Small intestine (tissue), 16 donors: ENCODE measurements around the gene NABP2. TPM values are rescaled to one million over a fixed set of nuclear protein-coding genes. Genes with fewer than 3 reads are reported as not detected.

ENCODE experiments used
- DNase-seq, 2 donors: peaks; one replicate each; pipeline versions ENCODE4 v3.0.0 to v3.0.0-alpha.2; 2013
- FAIRE-seq: peaks from 2 replicates; lab custom pipeline; 2012; peaks lifted over from hg19 to GRCh38; lab: Jason Lieb, UNC
- H3K27ac ChIP-seq, 3 donors: one replicate each; pipeline ENCODE4 v1.5.1; 2013; ENCODE audit warnings: low read length in 2 of 3, mild to moderate bottlenecking in 2 of 3, control low read depth in 1 of 3, inconsistent platforms in 1 of 3, low read depth in 1 of 3, moderate library complexity in 1 of 3
- H3K27me3 ChIP-seq, 3 donors: one replicate each; pipeline ENCODE4 v1.6.1; 2013; ENCODE audit warnings: low read length in 3 of 3, inconsistent platforms in 1 of 3; ENCODE audit not compliant: control insufficient read depth in 3 of 3, insufficient read depth in 3 of 3
- H3K36me3 ChIP-seq, 3 donors: one replicate each; pipeline ENCODE4 v1.6.1; 2013; ENCODE audit warnings: low read length in 3 of 3, inconsistent platforms in 1 of 3, low read depth in 1 of 3, mild to moderate bottlenecking in 1 of 3, moderate library complexity in 1 of 3; ENCODE audit not compliant: control insufficient read depth in 3 of 3, insufficient read depth in 2 of 3
- H3K4me1 ChIP-seq, 3 donors: one replicate each; pipeline ENCODE4 v1.6.1; 2013; ENCODE audit warnings: low read length in 2 of 3, inconsistent platforms in 1 of 3, low read depth in 1 of 3, mild to moderate bottlenecking in 1 of 3, moderate library complexity in 1 of 3; ENCODE audit not compliant: control insufficient read depth in 3 of 3, insufficient read depth in 2 of 3
- H3K4me3 ChIP-seq, 3 donors: one replicate each; pipeline ENCODE4 v1.5.1; 2013; ENCODE audit warnings: low read length in 3 of 3, control low read depth in 1 of 3, inconsistent platforms in 1 of 3, low read depth in 1 of 3, mild to moderate bottlenecking in 1 of 3, moderate library complexity in 1 of 3
- H3K9me3 ChIP-seq, 2 donors: one replicate each; pipeline ENCODE4 v1.6.1; 2013; ENCODE audit warnings: low read depth in 1 of 2, low read length in 1 of 2; ENCODE audit not compliant: control insufficient read depth in 2 of 2, insufficient read depth in 1 of 2
- WGBS, 3 donors: extraction: QIAGEN DNeasy Blood & Tissue Kit; methylation state at CpG; one replicate each; pipeline ENCODE4 v1.1.7; 2013; 5-methylcytosine and 5-hydroxymethylcytosine counted together
- long read RNA-seq, 10 donors: transcript quantifications; one replicate each; lab custom pipeline, GENCODE V29; 2026
- polyA plus RNA-seq, 4 donors: library from polyadenylated mRNA; stranded (reverse) in 3 of 4; unstranded in 1 of 4; fragments of 200-250 nt in 3 of 4; fragments of 120-200 nt in 1 of 4; gene quantifications; one replicate each; pipeline versions ENCODE4 v1.2.1 to v1.2.3, GENCODE V29; 2013
- donor health status: healthy with polysubstance abuse.
- donor health status: control.
- donor health status: control.
- donor health status: Bipolar disorder and iron deficiency.
- donor health status: healthy.

The NABP2 gene
- 10 to 100 TPM; 28.7 to 47.4 (median 34.5) TPM for polyA plus RNA-seq
- long read RNA-seq, donor 1, transcript NABP2-206 (4 exons, 1,031 nt): minor isoform, 5 of 59 reads
- long read RNA-seq, donor 1, transcript NABP2-203 (6 exons, 1,775 nt): minor isoform, 10 of 59 reads
- long read RNA-seq, donor 1, transcript NABP2-201 (7 exons, 1,417 nt): major isoform, 18 of 59 reads
- long read RNA-seq, donor 1, partial matches to known transcripts: 24 of 59 reads
- long read RNA-seq, donor 1, other reads (novel, unspliced or antisense): 0 of 59 reads
- long read RNA-seq, donor 2, transcript NABP2-201 (7 exons, 1,417 nt): major isoform, 6 of 6 reads
- long read RNA-seq, donor 2, partial matches to known transcripts: 0 of 6 reads
- long read RNA-seq, donor 2, other reads (novel, unspliced or antisense): 0 of 6 reads
- long read RNA-seq, donor 3, transcript NABP2-201 (7 exons, 1,417 nt): major isoform, 7 of 20 reads
- long read RNA-seq, donor 3, partial matches to known transcripts: 7 of 20 reads
- long read RNA-seq, donor 3, other reads (novel, unspliced or antisense): 0 of 20 reads
- long read RNA-seq, donor 4: 0 reads
- long read RNA-seq, donor 5, transcript NABP2-201 (7 exons, 1,417 nt): major isoform, 5 of 11 reads
- long read RNA-seq, donor 5, partial matches to known transcripts: 0 of 11 reads
- long read RNA-seq, donor 5, other reads (novel, unspliced or antisense): 0 of 11 reads
- long read RNA-seq, donor 6, transcript NABP2-201 (7 exons, 1,417 nt): major isoform, 11 of 14 reads
- long read RNA-seq, donor 6, partial matches to known transcripts: 0 of 14 reads
- long read RNA-seq, donor 6, other reads (novel, unspliced or antisense): 0 of 14 reads
- long read RNA-seq, donor 7: 0 reads
- long read RNA-seq, donor 8, partial matches to known transcripts: 0 of 4 reads
- long read RNA-seq, donor 8, other reads (novel, unspliced or antisense): 0 of 4 reads
- long read RNA-seq, donor 9, partial matches to known transcripts: 0 of 3 reads
- long read RNA-seq, donor 9, other reads (novel, unspliced or antisense): 0 of 3 reads
- long read RNA-seq, donor 10, transcript NABP2-201 (7 exons, 1,417 nt): major isoform, 7 of 12 reads
- long read RNA-seq, donor 10, partial matches to known transcripts: 0 of 12 reads
- long read RNA-seq, donor 10, other reads (novel, unspliced or antisense): 0 of 12 reads

DNA sequence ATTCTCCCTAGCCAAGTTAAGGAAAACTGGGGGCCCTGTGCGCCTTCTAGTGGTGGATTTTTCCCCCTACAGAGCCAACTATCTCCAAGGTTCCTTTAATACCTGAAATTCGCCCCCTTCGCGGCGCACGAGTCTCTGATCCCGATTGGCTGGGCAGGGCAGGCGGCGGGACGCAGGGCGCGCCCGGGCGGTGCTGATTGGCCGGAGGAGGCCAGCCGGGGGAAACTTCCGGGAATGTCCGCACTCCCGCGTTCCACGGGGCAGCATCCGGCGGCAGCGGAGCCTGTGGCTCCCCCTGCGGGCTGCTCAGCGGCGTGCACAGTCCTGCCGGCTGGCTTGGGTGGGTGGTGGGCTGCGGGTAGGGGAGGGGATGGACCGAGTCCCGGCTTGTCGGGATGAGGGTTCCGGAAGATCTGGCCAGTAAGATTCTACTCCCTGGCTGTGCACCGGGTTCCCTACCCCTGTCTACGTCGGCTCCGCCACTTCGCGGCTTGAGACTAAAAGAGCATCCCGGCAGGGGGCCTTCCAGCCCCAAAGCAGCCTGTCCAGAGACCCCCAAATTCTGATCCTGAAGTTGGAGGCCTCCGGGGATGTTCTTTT lies at the start of gene NABP2:
TSS of gene NABP2 (plus strand) at position 241 of the 600 bp plus-strand sequence. CDS start 515 bp downstream, outside the sequence.
- no peak for FAIRE-seq
- WGBS, 3 donors: 0 to 1% (median 1%) methylated on average over 40 to 41 of the region's 41 CpGs

DNA sequence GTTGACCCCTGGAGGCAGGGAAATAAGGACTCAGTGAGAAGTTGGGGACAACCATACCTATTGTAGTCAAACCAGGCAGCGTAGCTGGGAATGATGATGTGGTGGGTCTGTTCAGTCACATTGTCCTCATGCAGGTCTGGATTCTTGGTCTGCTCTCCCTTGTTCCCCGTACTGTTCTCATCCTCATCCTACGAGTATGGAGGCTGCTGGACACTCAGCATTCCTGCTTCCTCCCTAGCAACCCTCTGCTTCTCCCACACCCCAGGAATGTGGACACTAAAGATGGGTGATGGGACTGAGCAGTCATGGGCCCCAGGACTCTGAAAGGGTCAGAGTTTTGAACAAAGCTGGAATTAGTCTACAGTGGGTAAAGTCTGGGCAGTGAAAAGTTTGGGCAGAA lies 45.8 kb upstream of the NABP2 start:
- peaks cover 36 to 76% (median 40%) of the 10 kb centered on the region in 3 donors for H3K36me3 ChIP-seq
- DNase-seq (no peak), FAIRE-seq (no peak)
- H3K27me3 ChIP-seq: no peaks in the 10 kb centered on the region
- H3K4me3 ChIP-seq: no peak overlapping the region
- 88 to 98% (median 93%) methylated on average over 3 of the region's 3 CpGs for WGBS, 3 donors
- H3K27ac ChIP-seq: no peak overlapping the region
- H3K4me1 ChIP-seq: no peaks in the 10 kb centered on the region
- H3K9me3 ChIP-seq: no peaks in the 10 kb centered on the region

More for the DNA sequence above, at the start of gene NABP2:
- DNase-seq: peak; percentile 99
- H3K27me3 ChIP-seq: no peaks in the 10 kb centered on the region
- peaks cover 3 to 43% (median 7%) of the 10 kb centered on the region in 3 donors for H3K4me1 ChIP-seq
- peak within 1 kb of the TSS; percentile 16 to 97 (median 80) for H3K27ac ChIP-seq
- no peaks in the 10 kb centered on the region for H3K9me3 ChIP-seq
- H3K4me3 ChIP-seq: peak within 1 kb of the TSS; percentile 45 to 74 (median 60)
- H3K36me3 ChIP-seq: peaks cover 0 to 21% (median 3%) of the 10 kb centered on the region in 3 donors

DNA sequence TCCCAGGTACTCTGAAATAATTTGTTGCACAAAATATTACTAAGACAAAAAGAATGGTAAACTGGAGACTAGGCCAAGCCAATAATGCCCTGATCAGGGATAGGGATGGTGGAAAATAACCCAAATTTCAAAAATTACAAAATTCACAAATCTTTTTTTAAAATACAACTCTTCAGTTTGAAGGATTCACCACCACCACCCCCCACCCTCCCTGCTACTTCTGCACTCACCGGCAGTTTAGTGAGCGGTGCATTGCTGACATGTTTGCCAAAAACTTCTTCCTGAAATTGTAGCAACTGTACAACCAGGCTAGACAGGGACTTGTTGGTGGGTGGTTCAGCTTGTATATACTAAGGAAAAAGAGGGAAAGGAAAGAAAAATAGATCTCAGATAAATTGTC lies 37.2 kb upstream of the NABP2 start:
- FAIRE-seq (no peak), DNase-seq (no peak)
- Histone ChIP-seq H3K4me3 (no peak overlapping the region), H3K27me3 (no peaks in the 10 kb centered on the region), H3K4me1 (peaks cover 2 to 12% (median 7%) of the 10 kb centered on the region in 3 donors), H3K36me3 (peaks cover 5 to 37% (median 16%) of the 10 kb centered on the region in 3 donors), H3K9me3 (no peaks in the 10 kb centered on the region), H3K27ac (no peak overlapping the region)
- WGBS, 3 donors: 48 to 80% (median 76%) methylated on average over 2 of the region's 2 CpGs

DNA sequence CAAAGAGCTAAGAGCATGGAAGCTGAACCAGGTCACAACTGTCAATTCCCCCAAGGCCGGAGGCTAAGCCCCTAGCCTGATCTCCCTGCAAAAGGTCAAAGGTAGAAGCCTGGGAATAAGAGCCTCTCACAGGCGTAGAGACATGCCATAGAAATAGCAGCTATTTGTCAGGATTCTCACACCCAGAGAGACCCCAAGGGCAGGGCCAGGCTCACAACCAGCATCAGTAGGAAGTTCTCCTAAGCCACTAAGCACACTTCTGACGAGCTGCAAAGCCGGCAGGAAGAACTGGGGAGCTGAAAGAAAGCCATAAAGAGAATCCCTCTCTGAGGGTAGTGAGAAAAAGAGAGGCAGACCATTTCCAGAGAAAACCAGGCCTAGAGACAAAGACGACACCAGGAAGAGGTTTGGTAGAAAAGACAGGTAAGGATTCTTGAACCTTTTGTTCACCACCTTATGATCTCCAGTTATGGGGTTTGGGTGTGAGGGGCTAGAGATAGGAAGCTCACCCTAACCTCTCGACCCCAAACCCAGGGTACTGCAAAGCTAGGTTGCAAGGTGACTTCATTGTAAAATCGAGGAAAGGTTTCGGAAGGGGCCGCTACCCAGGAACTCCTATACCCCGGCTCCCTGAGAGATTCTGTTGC lies 35.9 kb upstream of the NABP2 start:
- FAIRE-seq (no peak), DNase-seq (peak; percentile 15 to 20)
- Histone ChIP-seq H3K36me3 (peaks cover 5 to 26% (median 13%) of the 10 kb centered on the region in 3 donors), H3K27ac (peak overlapping the region; percentile 3 to 75 (median 58)), H3K9me3 (no peaks in the 10 kb centered on the region), H3K4me1 (peaks cover 2 to 12% (median 7%) of the 10 kb centered on the region in 3 donors), H3K4me3 (peak overlapping the region; percentile 86 to 95 (median 89)), H3K27me3 (no peaks in the 10 kb centered on the region)
- 1 to 7% (median 3%) methylated on average over 10 of the region's 10 CpGs for WGBS, 3 donors

DNA sequence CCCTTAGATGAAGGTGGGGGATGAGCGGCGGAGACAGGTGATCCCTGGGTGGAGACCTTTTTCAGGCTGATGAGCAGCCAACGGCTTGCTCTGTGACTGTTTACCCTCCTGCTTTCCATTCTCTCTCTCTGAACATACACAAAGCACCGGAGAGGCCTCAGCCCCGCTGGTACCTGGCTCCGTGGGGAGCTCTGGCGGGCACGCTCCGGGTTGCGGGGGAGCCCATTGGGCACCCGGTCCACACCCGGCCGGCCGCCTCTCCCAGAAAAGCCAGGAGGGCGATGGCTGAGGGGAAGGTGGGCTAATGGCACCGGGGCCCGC lies 35.4 kb upstream of the NABP2 start:
- Histone ChIP-seq H3K4me1 (peaks cover 2 to 12% (median 7%) of the 10 kb centered on the region in 3 donors), H3K27me3 (no peaks in the 10 kb centered on the region), H3K9me3 (no peaks in the 10 kb centered on the region), H3K27ac (peak overlapping the region; percentile 3 to 75 (median 58)), H3K36me3 (peaks cover 4 to 23% (median 12%) of the 10 kb centered on the region in 3 donors), H3K4me3 (peak overlapping the region; percentile 86 to 95 (median 89))
- DNase-seq (peak; percentile 21 to 50), FAIRE-seq (no peak)
- 1 to 2% (median 2%) methylated on average over 12 to 17 of the region's 17 CpGs for WGBS, 3 donors

DNA sequence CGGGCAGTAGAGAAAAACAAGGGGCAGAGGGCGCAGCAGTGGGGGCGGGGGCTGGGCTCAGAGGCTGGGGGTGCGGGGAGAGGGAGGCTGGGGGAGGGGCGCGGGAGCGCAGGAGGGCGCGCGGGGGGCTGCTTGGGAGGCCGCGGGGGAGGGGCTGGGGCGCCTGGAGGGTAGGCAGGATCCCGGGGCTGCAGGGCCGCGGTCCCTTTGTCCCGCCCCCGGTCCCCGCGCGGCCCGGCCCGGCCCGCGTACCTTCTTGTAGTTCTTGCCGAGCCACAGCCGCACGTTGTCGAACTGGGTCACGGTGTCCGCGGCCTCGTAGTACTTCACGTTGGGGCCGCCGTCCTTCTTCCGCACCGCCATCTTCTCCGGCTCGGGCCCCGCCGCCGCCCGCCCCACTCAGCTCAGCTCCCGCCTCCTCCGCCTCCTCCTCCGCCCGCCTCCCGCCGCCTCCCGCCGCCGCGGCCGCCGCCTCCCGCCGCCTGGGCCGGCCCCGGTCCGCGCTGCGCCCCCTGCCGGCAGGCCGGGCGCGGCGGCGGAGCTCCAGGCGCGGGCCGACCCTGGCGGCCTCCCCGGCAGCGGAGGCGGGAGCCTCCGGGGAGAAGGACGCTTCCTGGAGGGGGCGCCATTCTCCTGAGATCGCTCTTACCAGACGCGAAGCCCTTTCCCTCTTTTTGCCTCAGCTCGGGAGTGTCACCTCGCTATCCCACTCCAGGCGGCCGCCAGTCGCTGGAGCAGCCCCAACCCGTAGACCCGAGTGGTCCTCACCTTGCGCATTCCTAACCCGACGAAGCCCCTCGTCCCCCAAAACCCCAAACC lies 34.8 kb upstream of the NABP2 start, which contains the start of gene SMARCC2:
TSS of gene SMARCC2 (minus strand) at position 385 of the 819 bp plus-strand sequence. CDS start at position 363, 22 bp downstream.
- no peak for FAIRE-seq
- Histone ChIP-seq H3K4me3 (peak within 1 kb of the TSS; percentile 86 to 95 (median 89)), H3K27ac (peak within 1 kb of the TSS; percentile 81 to 97 (median 89)), H3K4me1 (peaks cover 2 to 12% (median 7%) of the 10 kb centered on the region in 3 donors), H3K36me3 (peaks cover 0 to 20% (median 7%) of the 10 kb centered on the region in 3 donors), H3K9me3 (no peaks in the 10 kb centered on the region), H3K27me3 (no peaks in the 10 kb centered on the region)
- DNase-seq: peak; percentile 88 to 95
- 0 to 1% (median 0%) methylated on average over 32 to 93 of the region's 93 CpGs for WGBS, 3 donors
